GM10847 (cell line): Measurements from ENCODE around the gene TFDP1.

Experiments used
- POLR2A ChIP-seq: IDR thresholded peaks from 2 replicates; pipeline ENCODE4 v1.6.1; 2011; ENCODE audit not compliant: insufficient read length; ENCODE audit errors: extremely low read depth

Gene TFDP1

GRCh38 chr13:113611996-113612395 is 27.4 kb downstream of the TFDP1 start:
- no peak for TF ChIP-seq POLR2A

DNA sequence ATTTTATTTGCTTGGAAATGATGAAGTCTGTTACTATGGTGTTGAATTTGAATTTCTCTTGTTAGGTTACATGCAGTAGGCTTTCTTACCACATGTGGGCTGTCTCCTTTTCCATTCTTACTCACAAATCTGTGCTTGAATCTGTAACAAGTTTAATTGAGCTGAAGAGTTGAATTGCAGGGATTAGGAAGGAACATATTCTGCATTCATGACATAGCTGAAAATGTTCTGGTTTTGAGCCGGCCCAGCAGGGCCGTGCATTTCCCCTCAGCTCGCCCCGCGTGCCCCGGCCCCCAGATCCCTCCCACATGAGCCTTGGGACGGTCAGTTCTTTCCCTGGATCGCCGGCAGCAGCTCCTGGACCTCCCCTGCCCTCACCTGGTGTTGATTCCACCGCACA is 28.1 kb downstream of the TFDP1 start:
- no peak for TF ChIP-seq POLR2A

DNA sequence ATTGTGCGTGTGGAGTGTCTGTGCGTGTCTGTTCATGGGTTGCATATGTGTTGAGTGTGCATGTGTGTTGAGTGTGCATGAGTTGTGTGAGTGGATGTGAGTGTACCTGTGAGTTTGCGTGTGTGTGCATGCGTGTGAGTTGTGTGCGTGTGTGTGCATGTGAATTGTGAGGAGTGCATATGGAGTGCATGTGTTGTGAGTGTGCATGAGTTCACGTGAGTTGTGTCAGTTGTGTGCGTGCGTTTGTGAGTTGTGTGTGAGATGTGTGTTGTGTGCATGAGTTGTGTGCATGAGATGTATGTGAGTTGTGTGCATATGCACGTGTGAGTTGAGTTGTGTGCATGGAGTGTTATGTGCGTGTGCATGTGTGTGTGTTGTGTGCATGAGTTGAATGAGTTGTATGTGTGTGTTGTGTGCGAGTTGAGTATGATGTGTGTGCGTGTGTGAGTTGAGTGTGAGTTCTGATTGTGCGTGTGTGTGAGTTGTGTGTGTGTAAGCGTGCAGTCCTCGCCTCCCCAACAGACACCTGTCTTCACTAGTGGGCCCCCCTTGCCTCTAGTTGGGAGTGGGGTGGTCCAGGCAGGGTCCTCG is 29.3 kb downstream of the TFDP1 start:
- no peak for TF ChIP-seq POLR2A

- TF ChIP-seq POLR2A, result no peak
These were observed 31.8 kb downstream of the TFDP1 start for GRCh38 chr13:113616281-113616906.

DNA sequence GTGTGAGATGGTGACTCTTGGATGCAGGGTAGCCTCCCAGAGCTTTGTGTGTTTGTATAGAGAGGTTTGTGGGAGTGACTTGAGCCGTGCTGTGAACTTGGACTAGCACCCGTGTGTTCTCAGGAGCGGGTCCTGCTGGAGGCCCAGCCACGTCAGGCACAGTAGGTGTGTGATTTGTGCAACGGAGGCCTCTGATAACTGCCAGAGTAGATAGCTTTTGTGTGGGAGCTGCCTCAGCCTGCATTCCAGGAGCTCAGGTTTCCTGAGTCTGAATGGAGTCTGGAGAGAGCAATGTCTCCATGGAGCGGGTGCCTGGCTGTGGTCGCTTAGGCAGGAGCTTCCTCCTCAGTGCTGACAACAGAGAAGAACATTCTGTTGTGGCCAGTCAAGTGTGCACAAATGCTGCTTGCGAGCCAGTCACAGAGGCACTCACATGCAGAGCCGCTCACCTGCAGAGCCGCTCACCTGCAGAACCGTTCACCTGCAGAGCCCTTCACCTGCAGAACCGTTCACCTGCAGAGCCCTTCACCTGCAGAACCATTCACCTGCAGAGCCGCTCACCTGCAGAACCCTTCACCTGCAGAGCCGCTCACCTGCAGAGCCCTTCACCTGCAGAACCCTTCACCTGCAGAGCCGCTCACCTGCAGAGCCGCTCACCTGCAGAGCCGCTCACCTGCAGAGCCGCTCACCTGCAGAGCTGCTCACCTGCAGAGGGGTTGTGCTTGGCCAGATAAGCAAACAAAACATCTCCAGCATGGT is 32.6 kb downstream of the TFDP1 start:
- no peak for TF ChIP-seq POLR2A

GRCh38 chr13:113617961-113618360 is 33.4 kb downstream of the TFDP1 start:
- no peak for TF ChIP-seq POLR2A

GRCh38 chr13:113618455-113618854 is 33.9 kb downstream of the TFDP1 start:
- no peak for TF ChIP-seq POLR2A

- TF ChIP-seq POLR2A, result no peak
These were observed 35.7 kb downstream of the TFDP1 start for GRCh38 chr13:113620036-113620796.

GRCh38 chr13:113621046-113621445 is 36.5 kb downstream of the TFDP1 start:
- TF ChIP-seq POLR2A, result no peak

DNA sequence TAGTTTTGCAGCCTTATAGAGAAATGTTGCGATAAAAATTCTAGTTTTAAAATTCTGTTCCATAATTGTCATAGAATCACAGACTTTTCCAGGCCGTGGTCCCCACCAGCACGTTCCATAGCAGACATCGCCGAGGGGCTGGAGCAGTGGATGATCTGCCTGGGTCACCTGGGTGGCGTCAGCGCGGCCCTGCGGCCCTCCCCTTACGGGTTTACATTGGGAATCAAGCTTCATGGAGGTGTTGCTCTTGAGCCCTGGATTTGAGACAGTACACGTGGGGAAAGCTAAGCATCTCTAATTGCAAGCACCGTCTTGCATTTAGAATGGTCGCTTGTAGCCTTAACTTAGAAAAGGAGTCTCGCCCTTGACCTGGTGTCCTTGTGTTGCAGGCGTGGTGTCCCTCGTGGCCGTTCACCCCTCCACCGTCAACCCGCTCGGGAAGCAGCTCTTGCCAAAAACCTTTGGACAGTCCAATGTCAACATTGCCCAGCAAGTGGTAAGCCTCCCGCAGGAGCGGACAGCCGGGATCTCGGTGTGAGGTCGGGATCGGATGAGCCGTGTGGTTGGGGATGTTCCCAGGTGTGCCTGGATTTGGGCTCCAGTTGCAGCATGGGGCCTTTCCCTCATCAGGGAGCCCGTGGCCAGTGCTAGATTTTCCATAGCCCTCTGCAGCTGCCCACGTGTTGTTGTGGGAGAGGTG is 38.4 kb downstream of the TFDP1 start:
- TF ChIP-seq POLR2A, result no peak

- TF ChIP-seq POLR2A, result no peak
These were observed 39.1 kb downstream of the TFDP1 start for GRCh38 chr13:113623491-113624234.

- TF ChIP-seq POLR2A, result no peak
These were observed 39.7 kb downstream of the TFDP1 start for GRCh38 chr13:113624235-113624587.

- no peak for TF ChIP-seq POLR2A
These were observed 41.6 kb downstream of the TFDP1 start for GRCh38 chr13:113625965-113626721.

- no peak for TF ChIP-seq POLR2A
These were observed 42.6 kb downstream of the TFDP1 start for GRCh38 chr13:113627136-113627535.
